HepG2 (cell line): ENCODE results near the gene NR1H2. TPM values are rescaled to one million over a fixed set of nuclear protein-coding genes. Genes with fewer than 3 reads are reported as not detected.

Source experiments
- ATAC-seq: fragments of 200-7000 bp; cut with Tn5 transposase; 3 replicates; pipeline ENCODE4 v1.9.1; 2020; ENCODE audit warnings: mild to moderate bottlenecking, moderate library complexity
- BruUV-seq: library from RNA; stranded (reverse); fragments of 400-500 nt; replicated peaks from 2 replicates; lab custom pipeline; 2021; lab: Mats Ljungman, UMichigan
- CTCF ChIA-PET: fragments of 300-600 bp; formaldehyde crosslinking; extraction: SDS; loops from one replicate; lab custom pipeline; 2021; ENCODE audit warnings: low total read pairs, inconsistent platforms, low intra/inter-chr PET ratio; lab: Yijun Ruan, JAX
- POLR2A ChIA-PET: fragments of 350-600 bp; sonication (Branson Sonifier 250); formaldehyde crosslinking; loops from one replicate; lab custom pipeline; 2020; ENCODE audit warnings: antibody characterized with exemption, inconsistent platforms; lab: Yijun Ruan, JAX
- DNase-seq: peaks from one replicate; pipeline ENCODE4 v3.0.0-alpha.2; 2015; ENCODE audit warnings: low spot score
- FAIRE-seq: peaks from 3 replicates; lab custom pipeline; 2011; peaks lifted over from hg19 to GRCh38; lab: Jason Lieb, UNC
- H2AFZ ChIP-seq: one replicate; pipeline ENCODE4 v1.6.1; 2011; ENCODE audit warnings: low read length, inconsistent platforms
- H3K27ac ChIP-seq: fragments of 300-600 bp; 3 replicates; pipeline ENCODE4 v1.8.0; 2011; ENCODE audit warnings: mixed run types, mild to moderate bottlenecking, mixed read lengths, low read length, inconsistent platforms; ENCODE audit not compliant: insufficient read depth; ENCODE audit errors: extremely low read length
- H3K27me3 ChIP-seq, 2 experiments: fragments of 200-600 bp in 1 of 2; 2 replicates in 1 of 2; 3 replicates in 1 of 2; pipeline versions ENCODE4 v1.6.0 to v1.8.0; 2011; ENCODE audit warnings: low read length in 2 of 2, mild to moderate bottlenecking in 2 of 2, moderate library complexity in 2 of 2, inconsistent platforms in 1 of 2; ENCODE audit not compliant: insufficient read depth in 2 of 2, control insufficient read depth in 1 of 2
- H3K36me3 ChIP-seq, 2 experiments: fragments of 200-600 bp in 1 of 2; replicated peaks in 1 of 2; 2 replicates in 1 of 2; 3 replicates in 1 of 2; pipeline versions ENCODE4 v1.5.1 to v1.8.0; 2011; ENCODE audit warnings: low read length in 2 of 2, inconsistent platforms in 1 of 2; ENCODE audit not compliant: insufficient read depth in 2 of 2, control insufficient read depth in 1 of 2
- H3K4me1 ChIP-seq: 2 replicates; pipeline ENCODE4 v1.5.1; 2012; ENCODE audit warnings: low read length, inconsistent platforms; ENCODE audit not compliant: insufficient read depth
- H3K4me2 ChIP-seq: 2 replicates; pipeline ENCODE4 v1.6.0; 2011; ENCODE audit warnings: low read depth, low read length, inconsistent platforms
- H3K4me3 ChIP-seq, 3 experiments: fragments of 200-600 bp in 1 of 3; sonication (generic), shearing (Covaris generic) in 1 of 3; replicated peaks in 1 of 3; 2 replicates each; pipeline ENCODE4 v1.5.1; 2011 to 2016; ENCODE audit warnings: low read length in 3 of 3, inconsistent platforms in 2 of 3, low read depth in 2 of 3, mild to moderate bottlenecking in 2 of 3, control low read depth in 1 of 3, mixed read lengths in 1 of 3; ENCODE audit not compliant: insufficient read depth in 1 of 3
- H3K79me2 ChIP-seq: one replicate; pipeline ENCODE4 v1.6.1; 2011; ENCODE audit warnings: low read length, inconsistent platforms; ENCODE audit not compliant: insufficient read depth
- H3K9ac ChIP-seq: 2 replicates; pipeline ENCODE4 v1.6.0; 2011; ENCODE audit warnings: mild to moderate bottlenecking, low read depth, low read length, inconsistent platforms; ENCODE audit not compliant: insufficient read depth
- H3K9me3 ChIP-seq: 2 replicates; pipeline ENCODE4 v1.5.1; 2012; ENCODE audit warnings: mild to moderate bottlenecking, low read length
- H4K20me1 ChIP-seq: 2 replicates; pipeline ENCODE4 v1.6.0; 2011; ENCODE audit warnings: inconsistent platforms, mild to moderate bottlenecking, low read length, moderate library complexity; ENCODE audit not compliant: insufficient read depth
- AGO2 ChIP-seq: fragments of 200-400 bp; formaldehyde crosslinking; optimal IDR thresholded peaks from 2 replicates; pipeline ENCODE3; 2017; ENCODE audit warnings: mild to moderate bottlenecking, low read depth, low read length, moderate library complexity
- HNRNPL ChIP-seq: fragments of 200-400 bp; formaldehyde crosslinking; IDR thresholded peaks from 2 replicates; pipeline ENCODE4 v1.6.1; 2017; ENCODE audit warnings: mild to moderate bottlenecking, low read depth, low read length
- NR2C2 ChIP-seq: sonication (generic); formaldehyde crosslinking; IDR thresholded peaks from 2 replicates; pipeline ENCODE4 v1.4.0; 2020; ENCODE audit warnings: missing genetic modification reagents, mild to moderate bottlenecking, moderate library complexity, borderline replicate concordance
- NR2F6 ChIP-seq, 2 experiments: IDR thresholded peaks; 2 replicates each; pipeline ENCODE4 v1.6.1; 2016; ENCODE audit warnings: antibody characterized with exemption in 1 of 2, mild to moderate bottlenecking in 1 of 2
- PATZ1 ChIP-seq: sonication (generic); formaldehyde crosslinking; IDR thresholded peaks from 2 replicates; pipeline ENCODE4 v1.4.0; 2020; ENCODE audit warnings: missing genetic modification reagents
- RBM22 ChIP-seq: fragments of 200-400 bp; formaldehyde crosslinking; optimal IDR thresholded peaks from 2 replicates; pipeline ENCODE3; 2017; ENCODE audit warnings: mild to moderate bottlenecking, low read length, moderate library complexity
- SMARCE1 ChIP-seq: fragments of 450-650 bp; IDR thresholded peaks from 2 replicates; pipeline ENCODE4 v1.6.1; 2017; ENCODE audit warnings: borderline replicate concordance
- ZNF670 ChIP-seq: sonication (generic); formaldehyde crosslinking; IDR thresholded peaks from 2 replicates; pipeline ENCODE4 v1.8.0; 2022; ENCODE audit warnings: mild to moderate bottlenecking, missing genetic modification reagents, borderline replicate concordance
- ZNF773 ChIP-seq: sonication (generic); formaldehyde crosslinking; IDR thresholded peaks from 2 replicates; pipeline ENCODE4 v1.4.0; 2020; ENCODE audit warnings: missing genetic modification reagents, borderline replicate concordance
- WGBS: methylation state at CpG from one replicate; pipeline ENCODE4 v1.1.6; 2017; ENCODE audit warnings: low lambda C conversion rate; 5-methylcytosine and 5-hydroxymethylcytosine counted together
- in situ Hi-C: cut with HindIII; loops from 2 replicates; pipeline ENCODE4 v1.10.0; 2017; ENCODE audit warnings: low pct_unique_long_range_greater_than_20kb; ENCODE audit not compliant: extremely low pct_ligation_motif_present
- intact Hi-C: fragments of 100-400 bp; cut with micrococcal nuclease; formaldehyde crosslinking; loops from one replicate; pipeline ENCODE4 v1.10.0; 2022; ENCODE audit not compliant: unreplicated experiment
- polyA plus RNA-seq, 8 experiments: library from polyadenylated mRNA; depleted of rRNA in 3 of 8; stranded (reverse) in 7 of 8; unstranded in 1 of 8; fragments of >200 nt; fragmentation: Illumina TruSeq in 4 of 8; extraction: Trizol in 4 of 8; gene quantifications; 2 replicates each; pipeline versions ENCODE4 v1.2.1 to v1.2.3, GENCODE V29; 2011 to 2016; ENCODE audit warnings: low read depth in 4 of 8, missing spikeins in 1 of 8, mixed read lengths in 1 of 8; ENCODE audit not compliant: insufficient read depth in 1 of 8
- total RNA-seq, 5 experiments: library from RNA; depleted of rRNA; stranded (reverse); fragments of >200 nt; fragmentation: Illumina TruSeq; extraction: Trizol; gene quantifications; 2 replicates each; pipeline ENCODE4 v1.2.3, GENCODE V29; 2016; ENCODE audit warnings: low read depth in 1 of 5

NR1H2 gene
- total and polyA plus RNA-seq, 2 of the 13 experiments (the other 11 are each of a cell fraction or from before 2014, with no cell fraction given), result 10.3 to 13.5 TPM

- ATAC-seq (no peak), DNase-seq (no peak), FAIRE-seq (no peak)
- Histone ChIP-seq H2AFZ (no peak overlapping the region), H3K36me3 (peaks cover 0 to 3% of the 10 kb centered on the region in 2 experiments; a peak in 1 of 5 replicates), H3K4me3 (no peak overlapping the region), H3K9ac (no peak overlapping the region), H3K27ac (no peak overlapping the region), H3K4me2 (no peak overlapping the region), H3K27me3 (no peaks in the 10 kb centered on the region), H3K9me3 (no peaks in the 10 kb centered on the region), H3K4me1 (peaks cover under 1% of the 10 kb centered on the region; the same call in 1 of the 2 replicates), H3K79me2 (no peaks in the 10 kb centered on the region), H4K20me1 (no peaks in the 10 kb centered on the region)
- in situ Hi-C loops, result no loop called here
- peak; percentile 29 for TF ChIP-seq RBM22
- TF ChIP-seq HNRNPL, result 0 out of 2 replicates have a peak, but pooled peaks have one; percentile 26
- TF ChIP-seq NR2C2 (CRISPR knock-in tag), result peak; percentile 49; the same call in 1 of the 2 replicates
- TF ChIP-seq NR2F6 (IDR thresholded peaks at IDR 0.05), result peak; percentile 73
- no peak for TF ChIP-seq NR2F6 (CRISPR knock-in tag; IDR thresholded peaks at IDR 0.05)
- no peak for TF ChIP-seq SMARCE1
- TF ChIP-seq ZNF773 (CRISPR knock-in tag), result no peak
- no peak for TF ChIP-seq ZNF670
- peak; percentile 26 for TF ChIP-seq AGO2
- no peak for TF ChIP-seq PATZ1 (CRISPR knock-in tag)
- intact Hi-C loops, result no loop called here
- ChIA-PET CTCF (no interaction called here), POLR2A (no interaction called here)
- BruUV-seq, result no TSS peak
- WGBS, result 96% methylated on average over 21 of the region's 35 CpGs
Observed at GRCh38 chr19:50416034-50416977, 40.0 kb downstream of the NR1H2 start.
